AG04450 (cell line): ENCODE data around the gene CR1L. TPM values are rescaled to one million over a fixed set of nuclear protein-coding genes. Genes with fewer than 3 reads are reported as not detected.
"Not testable (repeated sequence)": the region's sequence is repeated elsewhere in the genome, so short reads cannot be mapped to it uniquely, and the experiment has no call there.

Experiments
- CTCF ChIA-PET: fragments of 300-600, 350-600 bp; formaldehyde crosslinking; extraction: SDS; loops from one replicate; lab custom pipeline; 2022; ENCODE audit warnings: antibody characterized with exemption, inconsistent platforms; lab: Charles Lee
- POLR2A ChIA-PET: fragments of 350-600 bp; formaldehyde crosslinking; extraction: SDS; loops from one replicate; lab custom pipeline; 2021; ENCODE audit warnings: antibody characterized with exemption, inconsistent platforms; lab: Yijun Ruan, JAX
- DNase-seq: peaks from one replicate; pipeline ENCODE4 v3.0.0-alpha.2; 2011; ENCODE audit warnings: low read depth, low spot score
- H3K27ac ChIP-seq: one replicate; pipeline ENCODE4 v1.5.1; 2012; ENCODE audit warnings: low read depth, low read length, control low read depth
- H3K27me3 ChIP-seq: one replicate; pipeline ENCODE4 v1.6.0; 2012; ENCODE audit warnings: low read length; ENCODE audit not compliant: control insufficient read depth, insufficient read depth
- H3K4me3 ChIP-seq: 2 replicates; pipeline ENCODE4 v1.5.1; 2011; ENCODE audit warnings: mild to moderate bottlenecking, low read depth, low read length, control low read depth
- H3K9me3 ChIP-seq: 2 replicates; pipeline ENCODE4 v1.5.1; 2012; ENCODE audit warnings: low read length; ENCODE audit not compliant: control insufficient read depth, insufficient read depth
- polyA plus RNA-seq: library from polyadenylated mRNA; depleted of rRNA; stranded (reverse); fragments of >200 nt; gene quantifications from 2 replicates; pipeline ENCODE4 v1.2.3, GENCODE V29; 2011
- TF ChIP-seq, protein P1 (sequence below): IDR thresholded peaks from 2 replicates; pipeline ENCODE4 v1.5.1; 2011; ENCODE audit warnings: low read depth, low read length, control low read depth, inconsistent platforms

CR1L gene
- polyA plus RNA-seq, 1 experiment, result not detected

DNA sequence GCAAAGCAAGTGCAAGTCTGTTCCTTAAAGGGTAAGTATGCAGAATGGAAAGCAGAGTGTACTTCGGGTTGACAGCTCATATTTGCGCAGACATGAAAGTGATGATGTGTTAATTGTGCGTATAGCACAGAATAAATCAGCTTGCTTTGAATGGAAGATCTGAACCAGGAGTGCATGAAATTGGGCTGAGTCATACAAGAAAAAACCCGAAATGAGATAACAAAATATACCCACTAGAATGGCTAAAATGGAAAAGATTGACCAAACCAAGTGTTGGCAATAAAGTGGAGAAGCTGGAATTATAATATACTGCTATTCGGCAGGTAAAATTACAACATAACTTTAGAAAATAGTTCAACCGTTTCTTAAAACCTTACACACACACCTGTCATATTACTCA lies 28.5 kb downstream of the CR1L start:
- ChIA-PET CTCF (interaction anchor here (1.5 to 2.0 kb wide), 2 partner anchors 20 to 124 kb away, joined by 3 to 9 read pairs; no protein-coding TSS in a partner anchor), POLR2A (no interaction called here)
- TF ChIP-seq, protein P1, sequence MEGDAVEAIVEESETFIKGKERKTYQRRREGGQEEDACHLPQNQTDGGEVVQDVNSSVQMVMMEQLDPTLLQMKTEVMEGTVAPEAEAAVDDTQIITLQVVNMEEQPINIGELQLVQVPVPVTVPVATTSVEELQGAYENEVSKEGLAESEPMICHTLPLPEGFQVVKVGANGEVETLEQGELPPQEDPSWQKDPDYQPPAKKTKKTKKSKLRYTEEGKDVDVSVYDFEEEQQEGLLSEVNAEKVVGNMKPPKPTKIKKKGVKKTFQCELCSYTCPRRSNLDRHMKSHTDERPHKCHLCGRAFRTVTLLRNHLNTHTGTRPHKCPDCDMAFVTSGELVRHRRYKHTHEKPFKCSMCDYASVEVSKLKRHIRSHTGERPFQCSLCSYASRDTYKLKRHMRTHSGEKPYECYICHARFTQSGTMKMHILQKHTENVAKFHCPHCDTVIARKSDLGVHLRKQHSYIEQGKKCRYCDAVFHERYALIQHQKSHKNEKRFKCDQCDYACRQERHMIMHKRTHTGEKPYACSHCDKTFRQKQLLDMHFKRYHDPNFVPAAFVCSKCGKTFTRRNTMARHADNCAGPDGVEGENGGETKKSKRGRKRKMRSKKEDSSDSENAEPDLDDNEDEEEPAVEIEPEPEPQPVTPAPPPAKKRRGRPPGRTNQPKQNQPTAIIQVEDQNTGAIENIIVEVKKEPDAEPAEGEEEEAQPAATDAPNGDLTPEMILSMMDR, result no peak

DNA sequence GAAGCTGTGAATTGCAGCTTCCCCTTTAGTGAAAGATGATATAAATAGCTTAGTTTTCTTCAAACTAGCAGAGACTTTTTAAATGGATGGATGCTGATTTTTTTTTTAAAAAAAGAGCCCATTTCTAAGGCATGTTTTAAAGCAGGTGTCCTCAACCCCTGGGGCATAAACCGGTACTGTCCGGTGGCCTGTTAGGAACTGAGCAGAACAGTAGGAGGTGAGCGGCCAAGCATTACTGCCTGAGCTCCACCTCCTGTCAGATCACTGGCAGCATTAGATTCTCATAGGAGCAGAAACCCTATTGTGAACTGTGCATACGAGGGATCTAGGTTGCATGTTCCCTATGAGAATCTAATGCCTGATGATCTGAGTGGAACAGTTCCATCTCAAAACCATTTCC lies 31.2 kb downstream of the CR1L start:
- ChIA-PET CTCF (interaction anchor here (0.6 kb wide), 2 partner anchors 88 to 1130 kb away, joined by 3 to 4 read pairs; no protein-coding TSS in a partner anchor), POLR2A (no interaction called here)
- no peak for DNase-seq
- Histone ChIP-seq H3K27ac (no peak overlapping the region), H3K9me3 (no peaks in the 10 kb centered on the region), H3K4me3 (no peak overlapping the region), H3K27me3 (no peaks in the 10 kb centered on the region)
- TF ChIP-seq, protein P1, result no peak

More for the DNA sequence above, 28.5 kb downstream of the CR1L start:
- H3K4me3 ChIP-seq, result no peak overlapping the region
- DNase-seq, result no peak
- H3K27ac ChIP-seq, result no peak overlapping the region
- no peaks in the 10 kb centered on the region for H3K9me3 ChIP-seq
- peaks cover 14% of the 10 kb centered on the region for H3K27me3 ChIP-seq

DNA sequence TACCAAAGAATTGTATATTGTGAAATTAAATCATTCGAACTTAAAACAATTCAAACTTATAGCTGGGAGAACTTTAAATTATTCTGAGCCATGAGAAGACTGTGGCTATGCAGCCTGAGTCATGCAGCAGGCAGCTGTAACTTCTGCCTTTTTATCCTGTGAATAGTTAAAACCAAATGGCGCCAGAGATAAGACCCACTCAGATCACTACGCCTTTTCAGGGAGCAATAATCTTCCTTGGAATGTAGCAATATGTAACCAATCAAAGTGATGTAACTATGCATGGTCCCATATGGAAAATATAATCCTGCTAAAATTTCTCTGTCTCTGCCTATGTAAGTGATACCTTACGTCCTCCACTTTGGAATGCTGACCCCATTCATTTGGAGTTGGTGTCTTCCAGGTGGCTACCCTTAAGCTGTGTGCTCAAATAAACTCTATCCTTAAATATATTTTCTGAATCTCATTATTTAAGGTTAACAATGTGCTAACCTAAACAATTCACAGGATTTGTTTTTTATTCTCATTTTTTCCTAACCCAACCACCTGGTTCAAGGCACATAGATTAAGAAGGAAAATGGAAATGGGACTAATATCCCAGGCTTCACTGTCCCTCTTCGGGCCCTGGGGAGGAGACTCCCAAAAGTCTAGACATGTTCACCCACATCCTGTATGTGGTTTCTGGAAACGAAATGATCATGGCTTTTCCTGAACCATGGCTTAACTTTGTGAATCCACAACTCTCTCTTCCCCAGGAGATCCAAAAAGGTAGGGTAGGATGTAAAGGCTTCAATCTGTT lies 35.9 kb downstream of the CR1L start:
- CTCF ChIA-PET, result interaction anchor here (1.0 kb wide), 1 partner anchor 282 kb away, joined by 3 read pairs; no protein-coding TSS in a partner anchor
- H3K4me3 ChIP-seq, POLR2A ChIA-PET, H3K27ac ChIP-seq, H3K27me3 ChIP-seq, DNase-seq, H3K9me3 ChIP-seq: not testable (repeated sequence)

DNA sequence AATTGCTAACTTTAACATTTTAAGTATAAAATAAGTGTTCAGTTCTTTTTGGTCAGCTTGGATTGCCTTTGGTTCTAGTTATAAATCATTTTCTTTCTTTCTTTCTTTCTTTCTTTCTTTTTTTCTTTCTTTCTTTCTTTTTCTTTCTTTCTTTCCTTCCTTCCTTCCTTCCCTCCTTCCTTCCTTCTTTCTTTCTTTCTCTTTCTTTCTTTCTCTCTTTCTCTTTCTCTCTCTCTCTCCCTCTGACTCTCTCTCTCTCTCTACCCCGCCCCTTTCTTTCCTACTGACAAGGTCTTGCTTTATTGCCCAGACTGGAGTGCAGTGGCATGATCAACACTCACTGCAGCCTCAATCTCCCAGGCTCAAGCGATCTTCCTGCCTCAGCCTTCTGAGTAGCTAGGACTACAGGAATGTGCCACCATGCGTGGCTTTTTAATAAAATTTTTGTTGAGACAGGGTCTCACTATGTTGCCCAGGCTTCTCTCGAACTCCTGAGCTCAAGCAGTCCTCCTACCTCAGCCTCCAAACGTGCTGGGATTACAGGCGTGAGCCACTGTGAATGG lies 38.0 kb downstream of the CR1L start:
- H3K4me3 ChIP-seq, H3K9me3 ChIP-seq, H3K27ac ChIP-seq, H3K27me3 ChIP-seq, POLR2A ChIA-PET, DNase-seq: not testable (repeated sequence)
- CTCF ChIA-PET, result interaction anchor here (0.9 kb wide), 1 partner anchor 16 kb away, joined by 4 read pairs; no protein-coding TSS in a partner anchor

- POLR2A ChIA-PET, DNase-seq, H3K27me3 ChIP-seq, H3K27ac ChIP-seq, CTCF ChIA-PET, H3K9me3 ChIP-seq, H3K4me3 ChIP-seq: not testable (repeated sequence)
Observed at GRCh38 chr1:207690551-207690950, 45.6 kb downstream of the CR1L start.

DNA sequence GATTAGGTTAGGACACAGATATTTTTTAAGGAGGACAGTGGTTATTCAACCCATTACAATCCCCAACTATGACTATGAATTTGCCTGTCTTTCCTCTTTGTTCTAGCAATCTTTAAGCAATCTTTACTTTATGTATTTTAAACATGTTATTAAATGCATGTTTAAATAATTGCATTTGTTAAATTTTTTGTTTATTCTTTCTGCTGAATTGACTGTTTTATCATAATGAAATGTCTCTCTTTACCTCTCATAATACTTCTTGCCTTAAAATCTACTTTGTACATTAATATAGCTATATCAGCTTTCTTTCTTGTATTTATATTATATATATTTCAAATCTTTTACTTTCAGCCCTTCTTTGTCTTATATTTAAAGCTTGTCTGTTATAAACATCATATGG lies 46.1 kb downstream of the CR1L start:
- no peak for DNase-seq
- TF ChIP-seq, protein P1, result no peak
- POLR2A ChIA-PET, result no interaction called here
- Histone ChIP-seq H3K27ac (no peak overlapping the region), H3K4me3 (no peak overlapping the region), H3K27me3 (no peaks in the 10 kb centered on the region), H3K9me3 (no peaks in the 10 kb centered on the region)
- CTCF ChIA-PET, result interaction anchor here (0.6 kb wide), 1 partner anchor 12 kb away, joined by 3 read pairs; no protein-coding TSS in a partner anchor
